GM12878 (cell line): ENCODE data around the gene STK33. TPM values are rescaled to one million over a fixed set of nuclear protein-coding genes. Genes with fewer than 3 reads are reported as not detected.

Experiments
- ATAC-seq: fragments of 200-7000 bp; cut with Tn5 transposase; 3 replicates; pipeline ENCODE4 v1.9.1; 2020; ENCODE audit warnings: mild to moderate bottlenecking, moderate library complexity
- BruUV-seq: library from RNA; stranded (reverse); fragments of 400-500 nt; replicated peaks from 2 replicates; lab custom pipeline; 2021; lab: Mats Ljungman, UMichigan
- CTCF ChIA-PET: fragments of 300-600 bp; sonication (Branson Sonifier 250); formaldehyde crosslinking; extraction: SDS; loops from one replicate; lab custom pipeline; 2021; ENCODE audit warnings: inconsistent platforms; lab: Yijun Ruan, JAX
- POLR2A ChIA-PET: fragments of 350-600 bp; formaldehyde crosslinking; extraction: SDS; loops from one replicate; lab custom pipeline; 2021; ENCODE audit warnings: inconsistent platforms; lab: Charles Lee
- RAD21 ChIA-PET: fragments of 300-600 bp; sonication (Branson Sonifier 250); formaldehyde crosslinking; loops from one replicate; lab custom pipeline; 2023; ENCODE audit warnings: antibody characterized with exemption; ENCODE audit not compliant: unreplicated experiment; lab: Charles Lee
- SMC1A ChIA-PET: fragments of 300-600 bp; sonication (Branson Sonifier 250); formaldehyde crosslinking; loops from one replicate; lab custom pipeline; 2023; ENCODE audit not compliant: unreplicated experiment, uncharacterized antibody; lab: Charles Lee
- DNase-seq: peaks from one replicate; pipeline ENCODE4 v3.0.0-alpha.2; 2011; ENCODE audit warnings: low read depth, low spot score
- FAIRE-seq: peaks from 3 replicates; lab custom pipeline; 2011; peaks lifted over from hg19 to GRCh38; lab: Jason Lieb, UNC
- H2AFZ ChIP-seq: 2 replicates; pipeline ENCODE4 v1.6.0; 2011; ENCODE audit warnings: low read depth, low read length, control low read depth; ENCODE audit not compliant: control insufficient read depth
- H3K27ac ChIP-seq: 2 replicates; pipeline ENCODE4 v1.5.1; 2011; ENCODE audit warnings: control low read depth; ENCODE audit not compliant: control insufficient read depth, insufficient read depth
- H3K27me3 ChIP-seq, 2 experiments: replicated peaks in 1 of 2; 2 replicates each; pipeline versions ENCODE4 v1.6.0 to v1.6.1; 2011; ENCODE audit warnings: low read length in 1 of 2; ENCODE audit not compliant: control insufficient read depth in 2 of 2, insufficient read depth in 2 of 2
- H3K36me3 ChIP-seq, 2 experiments: 2 replicates each; pipeline ENCODE4 v1.5.1; 2011; ENCODE audit warnings: low read length in 1 of 2; ENCODE audit not compliant: control insufficient read depth in 2 of 2, insufficient read depth in 2 of 2
- H3K4me1 ChIP-seq: 2 replicates; pipeline ENCODE4 v1.6.1; 2011; ENCODE audit warnings: mild to moderate bottlenecking, low read length, moderate library complexity, mixed read lengths; ENCODE audit not compliant: control insufficient read depth, insufficient read depth
- H3K4me2 ChIP-seq: 2 replicates; pipeline ENCODE4 v1.6.0; 2011; ENCODE audit warnings: control low read depth; ENCODE audit not compliant: control insufficient read depth, insufficient read depth
- H3K4me3 ChIP-seq: fragments of 200-600 bp; sonication (generic); 2 replicates; pipeline ENCODE4 v1.5.1; 2016
- H3K79me2 ChIP-seq: 2 replicates; pipeline ENCODE4 v1.6.0; 2011; ENCODE audit warnings: low read length; ENCODE audit not compliant: control insufficient read depth, insufficient read depth
- H3K9ac ChIP-seq: 2 replicates; pipeline ENCODE4 v1.8.0; 2011; ENCODE audit warnings: low read length, control low read depth, mixed read lengths; ENCODE audit not compliant: control insufficient read depth, insufficient read depth
- H3K9me3 ChIP-seq: replicated peaks from 3 replicates; pipeline ENCODE4 v1.5.1; 2011; ENCODE audit warnings: mild to moderate bottlenecking, low read length; ENCODE audit not compliant: control insufficient read depth, insufficient read depth
- H4K20me1 ChIP-seq: 2 replicates; pipeline ENCODE4 v1.6.0; 2011; ENCODE audit not compliant: control insufficient read depth, insufficient read depth
- DPF2 ChIP-seq: fragments of 450-650 bp; IDR thresholded peaks from 2 replicates; pipeline ENCODE4 v1.6.1; 2017; ENCODE audit warnings: mild to moderate bottlenecking
- EGR1 ChIP-seq, 2 experiments: IDR thresholded peaks; 1 replicate in 1 of 2; 2 replicates in 1 of 2; pipeline ENCODE4 v1.6.1; 2011 to 2012; ENCODE audit warnings: low read depth in 2 of 2, low read length in 2 of 2, borderline replicate concordance in 1 of 2, mild to moderate bottlenecking in 1 of 2, moderate library complexity in 1 of 2
- LARP7 ChIP-seq: fragments of 450-650 bp; IDR thresholded peaks from 2 replicates; pipeline ENCODE4 v1.6.1; 2017; ENCODE audit warnings: mild to moderate bottlenecking
- NFIC ChIP-seq: IDR thresholded peaks from 2 replicates; pipeline ENCODE4 v1.6.1; 2012; ENCODE audit warnings: low read depth, mild to moderate bottlenecking, inconsistent platforms, low read length, moderate library complexity
- SMAD5 ChIP-seq: IDR thresholded peaks from 2 replicates; pipeline ENCODE4 v1.6.1; 2016; ENCODE audit warnings: antibody characterized with exemption, low read depth
- TCF7 ChIP-seq: IDR thresholded peaks from 2 replicates; pipeline ENCODE4 v1.6.1; 2014; ENCODE audit warnings: antibody characterized with exemption, borderline replicate concordance
- WGBS: methylation state at CpG from one replicate; pipeline ENCODE4 v1.1.6; 2016; ENCODE audit warnings: low lambda C conversion rate; ENCODE audit not compliant: insufficient replicate concordance, insufficient coverage; ENCODE audit errors: missing lambda C conversion rate; 5-methylcytosine and 5-hydroxymethylcytosine counted together
- in situ Hi-C: fragments of 300-500 bp; cut with MboI; formaldehyde crosslinking; loops from 9 replicates; pipeline ENCODE4 v1.14.3; 2018; ENCODE audit warnings: mixed read lengths
- intact Hi-C: fragments of 100-400 bp; cut with micrococcal nuclease; formaldehyde crosslinking; loops from one replicate; pipeline ENCODE4 v1.14.2; 2022; ENCODE audit not compliant: unreplicated experiment
- polyA plus RNA-seq, 11 experiments: library from polyadenylated mRNA; depleted of rRNA in 4 of 11; unstranded in 6 of 11; stranded (reverse) in 5 of 11; fragments of >200 nt; fragmentation: Nextera tagmentation in 4 of 11; fragmentation: Illumina TruSeq in 1 of 11; extraction: Ambion mirVana in 4 of 11; extraction: Trizol in 1 of 11; gene quantifications; 1 replicate in 1 of 11; 2 replicates in 10 of 11; pipeline versions ENCODE4 v1.2.1 to v1.2.3, GENCODE V29; 2011 to 2016; ENCODE audit warnings: inconsistent platforms in 2 of 11, missing spikeins in 2 of 11, low read depth in 1 of 11
- total RNA-seq, 4 experiments: library from RNA; depleted of rRNA in 3 of 4; stranded (reverse); fragments of >200 nt in 3 of 4; fragmentation: Illumina TruSeq in 1 of 4; extraction: Trizol in 1 of 4; gene quantifications; 2 replicates each; pipeline versions ENCODE4 v1.2.1 to v1.2.3, GENCODE V29; 2013 to 2021
- TF ChIP-seq, protein P1 (sequence below): fragments of 450-650 bp; IDR thresholded peaks from 2 replicates; pipeline ENCODE4 v1.6.1; 2017; ENCODE audit warnings: low read depth, mild to moderate bottlenecking, moderate library complexity
- TF ChIP-seq, protein P2 (sequence below): IDR thresholded peaks from 2 replicates; pipeline ENCODE4 v1.6.1; 2012; ENCODE audit warnings: low read depth, low read length, improper control_type of control experiment
- TF ChIP-seq, protein P3 (sequence below): fragments of 450-650 bp; IDR thresholded peaks from 2 replicates; pipeline ENCODE4 v1.6.1; 2017; ENCODE audit warnings: borderline replicate concordance
- TF ChIP-seq, protein P4 (sequence below): fragments of 450-650 bp; formaldehyde crosslinking; IDR thresholded peaks from 2 replicates; pipeline ENCODE4 v1.5.0; 2022; ENCODE audit warnings: mild to moderate bottlenecking, missing genetic modification characterization

The STK33 gene
- total and polyA plus RNA-seq, 10 of the 15 experiments (the other 5 are each of a cell fraction or from before 2014, with no cell fraction given), result 5.2 to 27.3 (median 18.3) TPM

GRCh38 chr11:8368194-8368593, 225.8 kb downstream of the STK33 start:
- Histone ChIP-seq H3K4me3 (no peak overlapping the region), H4K20me1 (no peaks in the 10 kb centered on the region), H2AFZ (no peak overlapping the region), H3K9me3 (no peaks in the 10 kb centered on the region), H3K27ac (no peak overlapping the region), H3K4me1 (no peaks in the 10 kb centered on the region), H3K4me2 (no peak overlapping the region)
- CTCF ChIA-PET, result no interaction called here
- RAD21 ChIA-PET, result no interaction called here
- in situ Hi-C loops (no loop called here), intact Hi-C loops (no loop called here)
- 48% methylated on average over 7 of the region's 7 CpGs for WGBS
- POLR2A ChIA-PET, result no interaction called here
- no peak for FAIRE-seq
- SMC1A ChIA-PET, result no interaction called here
- TF ChIP-seq SMAD5, result no peak
- TF ChIP-seq LARP7, result no peak
- no peak for TF ChIP-seq NFIC
- TF ChIP-seq, protein P1, sequence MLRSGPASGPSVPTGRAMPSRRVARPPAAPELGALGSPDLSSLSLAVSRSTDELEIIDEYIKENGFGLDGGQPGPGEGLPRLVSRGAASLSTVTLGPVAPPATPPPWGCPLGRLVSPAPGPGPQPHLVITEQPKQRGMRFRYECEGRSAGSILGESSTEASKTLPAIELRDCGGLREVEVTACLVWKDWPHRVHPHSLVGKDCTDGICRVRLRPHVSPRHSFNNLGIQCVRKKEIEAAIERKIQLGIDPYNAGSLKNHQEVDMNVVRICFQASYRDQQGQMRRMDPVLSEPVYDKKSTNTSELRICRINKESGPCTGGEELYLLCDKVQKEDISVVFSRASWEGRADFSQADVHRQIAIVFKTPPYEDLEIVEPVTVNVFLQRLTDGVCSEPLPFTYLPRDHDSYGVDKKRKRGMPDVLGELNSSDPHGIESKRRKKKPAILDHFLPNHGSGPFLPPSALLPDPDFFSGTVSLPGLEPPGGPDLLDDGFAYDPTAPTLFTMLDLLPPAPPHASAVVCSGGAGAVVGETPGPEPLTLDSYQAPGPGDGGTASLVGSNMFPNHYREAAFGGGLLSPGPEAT, result no peak
- TF ChIP-seq, all 136 proteins: peak for 0
- no peak for DNase-seq
- no TSS peak for BruUV-seq
- Histone ChIP-seq H3K36me3 (no peaks in the 10 kb centered on the region), H3K79me2 (no peaks in the 10 kb centered on the region), H3K27me3 (no peaks in the 10 kb centered on the region), H3K9ac (no peak overlapping the region)
- ATAC-seq, result no peak

GRCh38 chr11:8366316-8366715, 227.7 kb downstream of the STK33 start:
- Histone ChIP-seq H3K27ac (no peak overlapping the region), H2AFZ (no peak overlapping the region), H3K9ac (no peak overlapping the region), H3K4me3 (no peak overlapping the region), H4K20me1 (no peaks in the 10 kb centered on the region), H3K9me3 (no peaks in the 10 kb centered on the region), H3K79me2 (no peaks in the 10 kb centered on the region), H3K36me3 (no peaks in the 10 kb centered on the region), H3K27me3 (no peaks in the 10 kb centered on the region), H3K4me2 (no peak overlapping the region), H3K4me1 (no peaks in the 10 kb centered on the region)
- POLR2A ChIA-PET, result no interaction called here
- no TSS peak for BruUV-seq
- CTCF ChIA-PET, result interaction anchor here (1.3 to 2.0 kb wide), 3 partner anchors 20 to 202 kb away, joined by 5 to 7 read pairs (median 7); no protein-coding TSS in a partner anchor
- intact Hi-C loops (no loop called here), in situ Hi-C loops (no loop called here)
- DNase-seq (no peak), ATAC-seq (no peak), FAIRE-seq (no peak)
- SMC1A ChIA-PET, result interaction anchor here (1.1 kb wide), 1 partner anchor 201 kb away, joined by 3 read pairs; no protein-coding TSS in a partner anchor
- RAD21 ChIA-PET, result no interaction called here
- 72% methylated on average over 5 of the region's 6 CpGs for WGBS
- TF ChIP-seq DPF2 (no peak), TCF7 (no peak), EGR1 (IDR thresholded peaks at IDR 0.05; ENCODE audit: borderline replicate concordance in 1 of 2, low read depth in 2 of 2, low read length in 2 of 2) (no peak)
- TF ChIP-seq, protein P2, sequence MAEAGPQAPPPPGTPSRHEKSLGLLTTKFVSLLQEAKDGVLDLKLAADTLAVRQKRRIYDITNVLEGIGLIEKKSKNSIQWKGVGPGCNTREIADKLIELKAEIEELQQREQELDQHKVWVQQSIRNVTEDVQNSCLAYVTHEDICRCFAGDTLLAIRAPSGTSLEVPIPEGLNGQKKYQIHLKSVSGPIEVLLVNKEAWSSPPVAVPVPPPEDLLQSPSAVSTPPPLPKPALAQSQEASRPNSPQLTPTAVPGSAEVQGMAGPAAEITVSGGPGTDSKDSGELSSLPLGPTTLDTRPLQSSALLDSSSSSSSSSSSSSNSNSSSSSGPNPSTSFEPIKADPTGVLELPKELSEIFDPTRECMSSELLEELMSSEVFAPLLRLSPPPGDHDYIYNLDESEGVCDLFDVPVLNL, result no peak
- TF ChIP-seq, protein P3, sequence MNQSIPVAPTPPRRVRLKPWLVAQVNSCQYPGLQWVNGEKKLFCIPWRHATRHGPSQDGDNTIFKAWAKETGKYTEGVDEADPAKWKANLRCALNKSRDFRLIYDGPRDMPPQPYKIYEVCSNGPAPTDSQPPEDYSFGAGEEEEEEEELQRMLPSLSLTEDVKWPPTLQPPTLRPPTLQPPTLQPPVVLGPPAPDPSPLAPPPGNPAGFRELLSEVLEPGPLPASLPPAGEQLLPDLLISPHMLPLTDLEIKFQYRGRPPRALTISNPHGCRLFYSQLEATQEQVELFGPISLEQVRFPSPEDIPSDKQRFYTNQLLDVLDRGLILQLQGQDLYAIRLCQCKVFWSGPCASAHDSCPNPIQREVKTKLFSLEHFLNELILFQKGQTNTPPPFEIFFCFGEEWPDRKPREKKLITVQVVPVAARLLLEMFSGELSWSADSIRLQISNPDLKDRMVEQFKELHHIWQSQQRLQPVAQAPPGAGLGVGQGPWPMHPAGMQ, result no peak
- TF ChIP-seq, protein P4, sequence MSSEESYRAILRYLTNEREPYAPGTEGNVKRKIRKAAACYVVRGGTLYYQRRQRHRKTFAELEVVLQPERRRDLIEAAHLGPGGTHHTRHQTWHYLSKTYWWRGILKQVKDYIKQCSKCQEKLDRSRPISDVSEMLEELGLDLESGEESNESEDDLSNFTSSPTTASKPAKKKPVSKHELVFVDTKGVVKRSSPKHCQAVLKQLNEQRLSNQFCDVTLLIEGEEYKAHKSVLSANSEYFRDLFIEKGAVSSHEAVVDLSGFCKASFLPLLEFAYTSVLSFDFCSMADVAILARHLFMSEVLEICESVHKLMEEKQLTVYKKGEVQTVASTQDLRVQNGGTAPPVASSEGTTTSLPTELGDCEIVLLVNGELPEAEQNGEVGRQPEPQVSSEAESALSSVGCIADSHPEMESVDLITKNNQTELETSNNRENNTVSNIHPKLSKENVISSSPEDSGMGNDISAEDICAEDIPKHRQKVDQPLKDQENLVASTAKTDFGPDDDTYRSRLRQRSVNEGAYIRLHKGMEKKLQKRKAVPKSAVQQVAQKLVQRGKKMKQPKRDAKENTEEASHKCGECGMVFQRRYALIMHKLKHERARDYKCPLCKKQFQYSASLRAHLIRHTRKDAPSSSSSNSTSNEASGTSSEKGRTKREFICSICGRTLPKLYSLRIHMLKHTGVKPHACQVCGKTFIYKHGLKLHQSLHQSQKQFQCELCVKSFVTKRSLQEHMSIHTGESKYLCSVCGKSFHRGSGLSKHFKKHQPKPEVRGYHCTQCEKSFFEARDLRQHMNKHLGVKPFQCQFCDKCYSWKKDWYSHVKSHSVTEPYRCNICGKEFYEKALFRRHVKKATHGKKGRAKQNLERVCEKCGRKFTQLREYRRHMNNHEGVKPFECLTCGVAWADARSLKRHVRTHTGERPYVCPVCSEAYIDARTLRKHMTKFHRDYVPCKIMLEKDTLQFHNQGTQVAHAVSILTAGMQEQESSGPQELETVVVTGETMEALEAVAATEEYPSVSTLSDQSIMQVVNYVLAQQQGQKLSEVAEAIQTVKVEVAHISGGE (CRISPR knock-in tag), result no peak
